AG09319 (cell line): ENCODE data around the gene TTC7B.
A peak's percentile ranks its signal among the peaks of the same experiment; 100 is the strongest.

ENCODE experiments used
- DNase-seq: peaks from one replicate; pipeline ENCODE4 v3.0.0-alpha.2; 2010; ENCODE audit warnings: low read depth; ENCODE audit errors: extremely low read depth
- CTCF ChIP-seq: IDR thresholded peaks from 2 replicates; pipeline ENCODE4 v1.5.1; 2011; ENCODE audit warnings: low read depth, mild to moderate bottlenecking, inconsistent platforms, low read length, moderate library complexity

TTC7B gene

GRCh38 chr14:90600619-90601018 is 215.6 kb downstream of the TTC7B start:
- no peak for DNase-seq
- no peak for TF ChIP-seq CTCF

- TF ChIP-seq CTCF = peak; percentile 17
- no peak for DNase-seq
These were observed 216.3 kb downstream of the TTC7B start for GRCh38 chr14:90599748-90600507.

GRCh38 chr14:90599339-90599738 is 216.9 kb downstream of the TTC7B start:
- TF ChIP-seq CTCF = no peak
- DNase-seq = no peak

GRCh38 chr14:90597961-90598360 is 218.3 kb downstream of the TTC7B start:
- DNase-seq = no peak
- TF ChIP-seq CTCF = no peak

GRCh38 chr14:90596733-90597132 is 219.5 kb downstream of the TTC7B start:
- no peak for TF ChIP-seq CTCF
- no peak for DNase-seq

- TF ChIP-seq CTCF = no peak
- DNase-seq = no peak
These were observed 222.8 kb downstream of the TTC7B start for GRCh38 chr14:90593254-90594040.

- no peak for DNase-seq
- TF ChIP-seq CTCF = no peak
These were observed 223.6 kb downstream of the TTC7B start for GRCh38 chr14:90592655-90593054.
